ENCODE data around the gene BUD23.

DNA sequence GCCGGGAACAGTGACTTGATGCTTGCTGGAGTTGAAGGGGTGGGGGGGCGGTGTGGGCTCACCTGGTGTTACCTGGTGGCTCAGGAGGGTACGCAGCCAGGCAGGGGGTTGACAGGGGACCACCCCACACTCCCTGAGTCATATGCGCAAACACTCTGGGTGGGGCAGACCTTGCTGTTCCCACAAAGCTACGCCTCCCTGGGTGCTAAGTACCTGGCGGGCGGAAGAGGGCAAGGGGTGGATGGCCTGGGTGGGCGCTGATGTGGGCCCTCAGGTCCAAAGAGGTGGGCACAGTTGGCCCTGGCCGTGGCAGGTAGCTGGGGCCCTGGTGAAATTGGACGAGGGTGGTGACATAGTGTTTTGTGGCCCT, 22.1 kb downstream of the BUD23 start:
- TF ChIP-seq, protein P1, sequence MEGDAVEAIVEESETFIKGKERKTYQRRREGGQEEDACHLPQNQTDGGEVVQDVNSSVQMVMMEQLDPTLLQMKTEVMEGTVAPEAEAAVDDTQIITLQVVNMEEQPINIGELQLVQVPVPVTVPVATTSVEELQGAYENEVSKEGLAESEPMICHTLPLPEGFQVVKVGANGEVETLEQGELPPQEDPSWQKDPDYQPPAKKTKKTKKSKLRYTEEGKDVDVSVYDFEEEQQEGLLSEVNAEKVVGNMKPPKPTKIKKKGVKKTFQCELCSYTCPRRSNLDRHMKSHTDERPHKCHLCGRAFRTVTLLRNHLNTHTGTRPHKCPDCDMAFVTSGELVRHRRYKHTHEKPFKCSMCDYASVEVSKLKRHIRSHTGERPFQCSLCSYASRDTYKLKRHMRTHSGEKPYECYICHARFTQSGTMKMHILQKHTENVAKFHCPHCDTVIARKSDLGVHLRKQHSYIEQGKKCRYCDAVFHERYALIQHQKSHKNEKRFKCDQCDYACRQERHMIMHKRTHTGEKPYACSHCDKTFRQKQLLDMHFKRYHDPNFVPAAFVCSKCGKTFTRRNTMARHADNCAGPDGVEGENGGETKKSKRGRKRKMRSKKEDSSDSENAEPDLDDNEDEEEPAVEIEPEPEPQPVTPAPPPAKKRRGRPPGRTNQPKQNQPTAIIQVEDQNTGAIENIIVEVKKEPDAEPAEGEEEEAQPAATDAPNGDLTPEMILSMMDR (IDR thresholded peaks at IDR 0.05): no peak
- TF ChIP-seq POLR2A (IDR thresholded peaks at IDR 0.05): no peak
